GM18858 (cell line): ENCODE data around the gene FAM210A.

Source experiments
- ATAC-seq: cut with Tn5 transposase; IDR thresholded peaks from one replicate; pipeline ENCODE4 v1.9.1; 2021; ENCODE audit not compliant: unreplicated experiment

The FAM210A gene

GRCh38 chr18:13647761-13648160, 78.6 kb downstream of the FAM210A start:
- ATAC-seq: no peak

- no peak for ATAC-seq
Observed at GRCh38 chr18:13646633-13647032, 79.7 kb downstream of the FAM210A start.

GRCh38 chr18:13645093-13645492, 81.3 kb downstream of the FAM210A start:
- ATAC-seq: no peak

- no peak for ATAC-seq
Observed at GRCh38 chr18:13643261-13643751, 83.1 kb downstream of the FAM210A start.

DNA sequence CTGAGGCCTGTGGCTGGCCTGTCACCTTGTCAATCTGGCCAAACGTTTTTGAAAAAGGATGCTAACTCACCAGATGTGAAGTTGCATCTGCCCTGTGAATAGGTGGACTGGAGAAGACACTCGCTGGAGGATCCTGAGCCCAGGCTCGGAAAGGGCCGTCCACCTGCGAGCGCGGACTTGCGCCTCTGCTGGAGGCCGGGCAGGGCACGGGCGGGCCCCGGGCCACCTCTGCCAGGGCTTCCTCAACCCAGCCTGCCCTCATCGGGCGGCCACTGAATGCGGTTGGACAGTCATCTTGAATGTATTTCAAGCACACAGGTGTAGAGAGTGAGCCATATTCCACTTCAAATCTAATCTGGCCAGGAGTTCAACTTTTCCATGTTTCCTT, 83.9 kb downstream of the FAM210A start:
- ATAC-seq: no peak

GRCh38 chr18:13641551-13642439, 84.6 kb downstream of the FAM210A start:
- no peak for ATAC-seq

- no peak for ATAC-seq
Observed at GRCh38 chr18:13640266-13640860, 86.0 kb downstream of the FAM210A start.

- ATAC-seq: no peak
Observed at GRCh38 chr18:13638719-13639595, 87.4 kb downstream of the FAM210A start.

- ATAC-seq: no peak
Observed at GRCh38 chr18:13635046-13635445, 91.3 kb downstream of the FAM210A start.

- ATAC-seq: no peak
Observed at GRCh38 chr18:13633700-13634099, 92.7 kb downstream of the FAM210A start.

DNA sequence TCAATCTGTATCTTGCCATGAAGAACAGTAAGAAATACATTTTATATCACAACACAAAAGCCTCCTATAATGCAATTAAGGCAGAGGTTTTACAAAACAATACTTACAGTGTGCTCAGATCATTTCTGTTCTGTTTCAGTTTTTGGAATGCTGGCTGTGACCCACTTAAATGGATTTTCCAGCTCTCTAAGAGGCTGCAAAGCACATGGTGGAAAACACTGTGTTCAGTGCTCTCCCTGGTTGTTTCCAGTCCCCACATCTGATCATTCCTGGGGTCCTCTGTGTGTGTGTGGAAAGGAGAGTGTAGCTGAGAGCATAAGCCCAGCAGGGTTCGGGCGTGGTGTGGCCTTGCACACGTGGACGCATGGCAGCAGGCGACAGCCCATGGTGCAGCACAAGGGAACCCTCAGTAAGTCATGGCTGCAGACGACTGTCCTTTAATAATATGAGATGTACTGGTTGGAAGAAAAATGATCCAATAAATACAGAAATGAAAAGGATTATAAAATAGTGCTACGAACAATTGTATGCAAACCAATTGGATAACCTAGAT, 95.6 kb downstream of the FAM210A start:
- ATAC-seq: no peak

- peak; percentile 77 for ATAC-seq
Observed at GRCh38 chr18:13629841-13630715, 96.3 kb downstream of the FAM210A start.

- no peak for ATAC-seq
Observed at GRCh38 chr18:13628211-13628610, 98.1 kb downstream of the FAM210A start.

DNA sequence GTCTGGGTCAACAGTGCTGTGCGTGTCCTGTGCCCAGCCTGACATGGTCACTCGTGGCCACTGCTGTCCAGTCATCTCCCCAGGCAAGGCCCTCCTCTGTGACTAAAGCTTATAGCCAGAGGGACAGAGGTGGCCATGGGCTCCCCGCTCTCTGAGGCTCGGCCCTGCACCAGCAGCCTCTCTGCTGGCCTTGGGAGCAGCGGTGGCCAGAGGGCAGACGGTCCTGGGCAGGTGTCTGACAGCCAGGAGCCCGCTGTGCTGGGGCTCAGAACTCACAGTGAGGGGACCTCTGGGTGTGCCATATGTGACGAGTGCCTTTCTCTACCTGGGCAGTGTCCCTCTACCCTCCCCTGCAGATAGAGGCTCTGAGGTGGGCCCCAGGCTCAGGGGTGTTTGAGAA, 98.7 kb downstream of the FAM210A start:
- ATAC-seq: no peak

DNA sequence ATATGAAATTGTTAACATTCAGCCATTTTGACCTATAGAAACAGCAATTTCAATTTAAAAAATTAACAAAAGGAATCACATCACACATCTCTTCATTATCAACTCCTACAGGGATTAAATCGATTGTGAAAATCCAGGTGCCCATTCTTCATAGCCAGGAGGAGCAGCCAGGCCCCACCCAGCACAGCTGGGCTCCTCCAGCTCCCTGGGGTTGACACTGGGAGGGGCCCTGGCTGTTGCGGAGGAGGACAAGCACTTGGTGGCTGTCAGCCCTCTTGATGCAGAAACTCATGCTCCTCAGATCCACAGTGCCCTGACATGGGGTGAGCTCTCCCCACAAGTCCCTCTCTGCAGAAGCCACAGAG, 99.8 kb downstream of the FAM210A start:
- ATAC-seq: no peak

- no peak for ATAC-seq
Observed at GRCh38 chr18:13625843-13626543, 100.4 kb downstream of the FAM210A start.

GRCh38 chr18:13625355-13625754, 101.0 kb downstream of the FAM210A start:
- no peak for ATAC-seq

DNA sequence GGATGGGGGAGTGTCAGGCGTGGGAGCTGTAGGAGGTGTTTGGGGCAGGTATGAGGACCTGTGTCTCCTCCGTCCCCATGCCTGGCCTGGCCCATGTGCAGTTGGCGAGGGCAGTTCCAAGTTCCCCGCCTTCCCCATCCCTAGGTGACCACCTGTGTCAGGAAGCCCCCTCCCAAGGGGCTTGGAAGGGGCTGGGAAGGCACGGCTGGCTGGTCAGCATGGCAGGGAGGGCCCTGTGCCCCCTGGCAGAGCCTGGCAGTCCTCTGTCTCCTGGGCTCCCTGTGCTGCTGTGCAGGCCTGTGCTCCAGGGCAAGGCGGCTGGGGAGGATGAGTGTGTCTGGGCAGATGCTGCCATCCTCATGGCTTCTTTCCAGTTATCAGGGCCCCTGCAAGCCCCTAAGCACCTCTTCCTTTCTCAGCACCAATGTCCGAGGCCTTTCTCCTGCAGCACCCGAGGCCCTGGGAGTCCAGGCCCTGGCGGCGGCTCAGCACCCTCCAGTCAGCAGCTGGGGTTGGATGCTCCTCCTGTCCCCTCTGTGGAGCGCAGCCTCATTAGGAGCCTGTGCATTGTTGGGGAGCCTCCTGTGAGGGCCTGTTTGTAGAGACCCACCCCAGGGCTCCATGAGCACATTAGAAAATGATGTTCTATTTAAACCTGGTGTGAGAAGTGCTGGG, 101.7 kb downstream of the FAM210A start:
- no peak for ATAC-seq

DNA sequence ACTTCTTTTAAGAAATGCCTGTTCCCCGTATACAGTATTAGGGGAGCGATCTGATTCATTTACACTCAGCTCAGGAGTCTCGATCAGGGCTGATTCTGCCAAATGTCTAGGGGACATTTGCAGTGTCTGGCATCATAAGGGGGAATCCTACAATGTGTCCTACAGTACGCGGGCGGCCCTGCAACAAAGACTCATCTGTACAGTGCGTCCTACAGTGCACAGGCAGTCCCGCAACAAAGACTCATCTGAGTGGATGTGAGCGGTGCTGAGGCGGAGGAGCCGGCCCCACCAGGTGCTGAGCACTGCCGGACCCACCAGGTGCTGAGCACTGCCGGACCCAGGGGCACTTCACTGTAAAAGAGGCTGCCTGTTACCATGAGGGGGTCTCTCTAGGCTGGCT, 102.5 kb downstream of the FAM210A start:
- ATAC-seq: no peak
